ENCODE data around the gene ZNF385C. TPM values are rescaled to one million over a fixed set of nuclear protein-coding genes. Genes with fewer than 3 reads are reported as not detected.
A peak's percentile ranks its signal among the peaks of the same experiment; 100 is the strongest.

ZNF385C gene
- total RNA-seq, 1 experiment from 2014 or later: 4.0 TPM

GRCh38 chr17:42122371-42123303 is 24.4 kb upstream of the ZNF385C start, which contains the start of gene HSPB9:
Gene HSPB9 (plus strand): TSS chr17:42122804. CDS start chr17:42122851, 47 bp downstream.
- CTCF ChIA-PET: interaction anchor here (1.6 kb wide), 1 partner anchor 10 kb away, joined by 3 read pairs; no protein-coding TSS in a partner anchor
- no peak for TF ChIP-seq CTCF (IDR thresholded peaks at IDR 0.05; ENCODE audit: unreplicated experiment)
- Mint-ChIP-seq H3K27ac (ENCODE audit: unreplicated experiment) (peak within 1 kb of the TSS; percentile 58), H3K9me3 (ENCODE audit: low read depth, unreplicated experiment) (no peaks in the 10 kb centered on the region), H3K4me3 (ENCODE audit: low read depth, unreplicated experiment) (peak within 1 kb of the TSS; percentile 59), H3K36me3 (ENCODE audit: insufficient read depth, unreplicated experiment) (peaks cover 90% of the 10 kb centered on the region), H3K27me3 (ENCODE audit: unreplicated experiment) (no peaks in the 10 kb centered on the region), H3K4me1 (ENCODE audit: low read depth, unreplicated experiment) (peaks cover 9% of the 10 kb centered on the region)
- DNase-seq: no peak
- intact Hi-C loops (cut with micrococcal nuclease; ENCODE audit: unreplicated experiment): no loop called here
- no TSS peak for BruUV-seq (replicated peaks)

DNA sequence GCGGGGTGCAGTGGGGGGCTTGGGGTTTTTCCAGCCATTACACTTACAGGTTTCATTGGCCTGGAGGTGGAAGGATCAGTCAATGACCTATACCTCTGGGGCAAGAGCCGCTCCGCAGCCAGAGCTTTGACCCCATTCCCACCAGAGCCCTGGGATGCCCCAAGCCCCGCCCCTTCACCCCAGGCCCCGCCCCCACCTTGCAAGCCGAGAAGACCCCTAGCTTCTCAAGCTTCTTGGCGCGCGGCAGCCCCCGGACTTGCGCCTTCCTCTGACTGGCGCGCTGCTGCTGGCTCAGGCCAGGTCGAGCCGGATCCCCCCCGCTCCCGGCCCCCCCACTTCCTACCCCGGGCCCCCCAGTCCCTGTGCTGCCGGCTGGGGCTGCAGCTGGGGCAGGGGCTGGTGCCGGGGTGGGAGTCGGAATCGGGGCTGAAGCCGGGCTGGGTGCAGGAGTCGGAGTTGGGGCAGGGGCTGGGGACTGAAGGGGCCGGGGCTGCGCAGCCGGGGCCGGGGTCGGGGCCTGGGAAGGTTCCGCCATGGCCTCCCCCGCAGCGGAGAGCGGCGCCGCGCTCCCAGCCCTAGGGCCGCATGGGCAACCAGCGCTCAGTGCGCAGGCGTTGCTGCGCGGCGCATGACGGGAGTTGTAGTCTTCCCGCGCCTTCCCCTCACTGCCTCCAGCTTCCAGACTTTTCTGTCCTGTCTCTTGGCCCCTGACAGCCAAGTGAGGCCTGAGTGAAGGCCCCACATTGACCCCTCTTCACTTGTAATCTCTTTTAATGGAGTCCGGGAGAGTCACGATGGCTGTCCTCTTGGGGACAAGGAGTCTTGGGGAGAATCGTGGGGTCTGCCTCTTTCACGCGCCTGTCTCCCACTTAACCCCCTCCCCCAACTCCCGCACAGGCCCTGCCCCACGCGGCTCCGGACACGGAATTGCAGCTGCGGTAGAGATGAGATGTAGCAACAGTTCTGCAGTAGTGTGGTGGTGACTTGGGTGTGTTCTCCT is 22.8 kb upstream of the ZNF385C start, which contains the start of gene KAT2A:
TSS of gene KAT2A (minus strand) at position 598 of the 1,000 bp plus-strand sequence. CDS start at position 535, 63 bp downstream.
- CTCF ChIA-PET: interaction anchor here (0.6 to 1.6 kb wide), 14 partner anchors 11 to 1962 kb away, joined by 3 to 11 read pairs (median 4); partner anchors contain the start of gene NKIRAS2
- no peaks in the 10 kb centered on the region for H3K9me3 Mint-ChIP-seq (ENCODE audit: low read depth, unreplicated experiment)
- no peaks in the 10 kb centered on the region for H3K27me3 Mint-ChIP-seq (ENCODE audit: unreplicated experiment)
- BruUV-seq (replicated peaks): no TSS peak
- H3K27ac Mint-ChIP-seq (ENCODE audit: unreplicated experiment): peak within 1 kb of the TSS; percentile 58
- H3K4me1 Mint-ChIP-seq (ENCODE audit: low read depth, unreplicated experiment): peaks cover 9% of the 10 kb centered on the region
- intact Hi-C loops (cut with micrococcal nuclease; ENCODE audit: unreplicated experiment): no loop called here
- no peak for TF ChIP-seq CTCF (IDR thresholded peaks at IDR 0.05; ENCODE audit: unreplicated experiment)
- peak within 1 kb of the TSS; percentile 59 for H3K4me3 Mint-ChIP-seq (ENCODE audit: low read depth, unreplicated experiment)
- peak; percentile 91 for DNase-seq
- peaks cover 86% of the 10 kb centered on the region for H3K36me3 Mint-ChIP-seq (ENCODE audit: insufficient read depth, unreplicated experiment)

GRCh38 chr17:42120161-42120769 is 22.0 kb upstream of the ZNF385C start:
- BruUV-seq (replicated peaks): no TSS peak

More at GRCh38 chr17:42120161-42120769, 22.0 kb upstream of the ZNF385C start:
- H3K4me3 Mint-ChIP-seq (ENCODE audit: low read depth, unreplicated experiment): peak overlapping the region; percentile 59
- no peak for DNase-seq
- H3K27ac Mint-ChIP-seq (ENCODE audit: unreplicated experiment): no peak overlapping the region
- TF ChIP-seq CTCF (IDR thresholded peaks at IDR 0.05; ENCODE audit: unreplicated experiment): no peak
- H3K36me3 Mint-ChIP-seq (ENCODE audit: insufficient read depth, unreplicated experiment): peaks cover 86% of the 10 kb centered on the region
- H3K4me1 Mint-ChIP-seq (ENCODE audit: low read depth, unreplicated experiment): peaks cover 9% of the 10 kb centered on the region
- no peaks in the 10 kb centered on the region for H3K9me3 Mint-ChIP-seq (ENCODE audit: low read depth, unreplicated experiment)
- H3K27me3 Mint-ChIP-seq (ENCODE audit: unreplicated experiment): no peaks in the 10 kb centered on the region
- intact Hi-C loops (cut with micrococcal nuclease; ENCODE audit: unreplicated experiment): no loop called here
- CTCF ChIA-PET: interaction anchor here (0.6 to 1.3 kb wide), 10 partner anchors 14 to 1962 kb away, joined by 3 to 11 read pairs (median 4); no protein-coding TSS in a partner anchor
